K562 (cell line): Measurements from ENCODE around the gene SCN1A. TPM values are rescaled to one million over a fixed set of nuclear protein-coding genes. Genes with fewer than 3 reads are reported as not detected.

Source experiments
- CEBPZ ChIP-seq: fragments of 150-350 bp; IDR thresholded peaks from 2 replicates; pipeline ENCODE4 v1.6.1; 2014; ENCODE audit warnings: low read depth, mild to moderate bottlenecking, low read length, borderline replicate concordance
- CHD7 ChIP-seq: fragments of 200-600 bp; sonication (generic); IDR thresholded peaks from one replicate; pipeline ENCODE4 v1.6.1; 2012; ENCODE audit warnings: mild to moderate bottlenecking, low read depth, low read length, inconsistent platforms
- CLOCK ChIP-seq: fragments of 250-450 bp; sonication (Bioruptor Pico); IDR thresholded peaks from 2 replicates; pipeline ENCODE4 v1.4.0; 2020; ENCODE audit warnings: mild to moderate bottlenecking, moderate library complexity, borderline replicate concordance
- EWSR1 ChIP-seq: fragments of 450-650 bp; IDR thresholded peaks from 2 replicates; pipeline ENCODE4 v1.6.1; 2018; ENCODE audit warnings: borderline replicate concordance, mild to moderate bottlenecking, low read depth, moderate library complexity; ENCODE audit not compliant: partially characterized antibody
- MCM2 ChIP-seq: fragments of 450-650 bp; IDR thresholded peaks from 2 replicates; pipeline ENCODE4 v1.6.1; 2017; ENCODE audit warnings: low read depth, mild to moderate bottlenecking
- SMAD3 ChIP-seq: fragments of 450-650 bp; formaldehyde crosslinking; conservative IDR thresholded peaks from 2 replicates; pipeline ENCODE4 v1.4.0; 2020; ENCODE audit warnings: mild to moderate bottlenecking
- SRSF9 ChIP-seq: fragments of 200-400 bp; formaldehyde crosslinking; IDR thresholded peaks from 2 replicates; pipeline ENCODE4 v1.6.1; 2017; ENCODE audit warnings: low read depth, low read length, borderline replicate concordance
- STAT5B ChIP-seq: fragments of 250-450 bp; sonication (Bioruptor Pico); IDR thresholded peaks from 2 replicates; pipeline ENCODE4 v1.8.0; 2021; ENCODE audit warnings: mild to moderate bottlenecking, inconsistent platforms
- XRCC5 ChIP-seq: fragments of 200-400 bp; formaldehyde crosslinking; IDR thresholded peaks from 2 replicates; pipeline ENCODE4 v1.6.1; 2017; ENCODE audit warnings: low read depth, mild to moderate bottlenecking, low read length
- ZFX ChIP-seq: sonication (generic); formaldehyde crosslinking; IDR thresholded peaks from 2 replicates; pipeline ENCODE4 v1.8.0; 2022; ENCODE audit warnings: mild to moderate bottlenecking, missing genetic modification reagents, moderate library complexity
- ZNF217 ChIP-seq: sonication (generic); formaldehyde crosslinking; IDR thresholded peaks from 2 replicates; pipeline ENCODE4 v1.8.0; 2022; ENCODE audit warnings: mild to moderate bottlenecking, missing genetic modification reagents
- polyA plus RNA-seq, 8 experiments: library from polyadenylated mRNA; depleted of rRNA in 4 of 8; stranded (reverse) in 5 of 8; unstranded in 3 of 8; fragments of >200 nt; fragmentation: Nextera tagmentation in 2 of 8; fragmentation: Illumina TruSeq in 1 of 8; extraction: Ambion mirVana in 2 of 8; extraction: Trizol in 1 of 8; gene quantifications; 2 replicates each; pipeline versions ENCODE4 v1.2.1 to v1.2.3, GENCODE V29; 2011 to 2014; ENCODE audit warnings: inconsistent platforms in 1 of 8, missing spikeins in 1 of 8
- total RNA-seq, 7 experiments: library from RNA; depleted of rRNA in 6 of 7; stranded (reverse); fragments of >200 nt in 6 of 7; fragmentation: Illumina TruSeq in 2 of 7; extraction: Trizol in 2 of 7; gene quantifications; 2 replicates each; pipeline versions ENCODE4 v1.2.1 to v1.2.3, GENCODE V29; 2011 to 2021; ENCODE audit warnings: low replicate concordance in 1 of 7

The SCN1A gene
- total and polyA plus RNA-seq, 9 of the 15 experiments (the other 6 are each of a cell fraction or from before 2014, with no cell fraction given) = not detected

GRCh38 chr2:165985120-165985519 lies 142.7 kb downstream of the SCN1A start (continued):
- TF ChIP-seq CHD7 (no peak), MCM2 (no peak), CEBPZ (no peak), XRCC5 (no peak), SMAD3 (CRISPR knock-in tag) (no peak), CLOCK (CRISPR knock-in tag) (no peak), STAT5B (no peak), EWSR1 (no peak), ZFX (CRISPR knock-in tag) (no peak), ZNF217 (no peak), SRSF9 (no peak)
